ENCODE data around the gene IBA57. TPM values are rescaled to one million over a fixed set of nuclear protein-coding genes. Genes with fewer than 3 reads are reported as not detected.
A peak's percentile ranks its signal among the peaks of the same experiment; 100 is the strongest.

Gene IBA57
- total and polyA plus RNA-seq, 11 donors, result 4.8 to 18.6 (median 11.8) TPM

DNA sequence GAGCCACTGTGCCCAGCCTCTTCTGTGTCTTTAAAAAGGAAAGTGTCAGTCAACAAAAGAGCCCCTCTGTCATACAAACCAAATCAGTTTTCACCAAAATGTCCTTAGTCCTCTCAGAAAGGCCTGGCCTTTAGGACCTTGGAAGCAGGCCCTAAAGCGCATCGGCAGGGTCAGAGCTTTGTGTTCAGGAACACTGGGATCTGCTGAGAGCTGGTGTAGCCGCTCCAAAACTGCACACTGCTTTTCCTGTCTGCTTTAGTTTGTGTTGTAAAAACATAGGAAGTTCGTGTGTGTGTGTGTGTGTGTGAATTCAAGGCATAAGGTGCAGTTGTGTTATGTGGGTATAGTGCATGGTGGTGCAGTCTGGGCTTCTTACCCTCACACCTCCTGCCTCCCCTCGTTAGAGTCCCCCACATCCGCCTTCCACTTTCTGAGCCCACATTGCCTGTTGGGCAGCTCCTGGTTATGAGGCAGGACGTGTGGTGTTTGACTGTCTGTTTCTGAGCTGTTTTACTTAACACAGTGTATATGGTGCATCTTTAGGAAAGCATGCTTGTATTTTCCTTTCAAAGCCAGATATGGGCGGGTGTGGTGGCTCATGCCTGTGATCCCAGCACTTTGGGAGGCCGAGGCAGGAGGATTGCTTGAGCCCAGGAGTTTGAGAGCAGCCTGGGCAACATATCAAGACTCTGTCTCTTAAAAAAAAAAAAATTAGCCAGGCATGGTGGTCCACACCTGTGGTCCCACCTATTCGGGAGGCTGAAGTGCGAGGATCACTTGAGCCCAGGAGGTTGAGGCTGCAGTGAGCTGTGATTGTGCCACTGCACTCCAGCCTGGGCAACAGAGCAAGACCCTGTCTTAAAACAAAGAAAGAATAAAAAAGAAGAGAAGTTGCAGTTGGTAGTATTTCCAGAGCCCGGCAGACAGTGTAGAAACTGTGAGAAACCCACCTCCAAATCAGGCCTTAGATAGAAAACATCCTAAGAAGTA, 12.4 kb downstream of the IBA57 start:
- WGBS, 4 donors, result 89 to 92% (median 91%) methylated on average over 12 of the region's 12 CpGs
- Histone ChIP-seq H3K4me3 (no peak overlapping the region), H3K9me3 (no peaks in the 10 kb centered on the region), H3K4me1 (peaks cover 0 to 30% (median 8%) of the 10 kb centered on the region in 12 donors), H3K36me3 (peaks cover 0 to 19% (median 6%) of the 10 kb centered on the region in 9 donors), H3K27ac (peak overlapping the region in 2 of 12 donors; percentile 41 to 45), H3K27me3 (no peaks in the 10 kb centered on the region)
- intact Hi-C loops (cut with DNase I), result loop anchor here in 1 of 10 donors (10.0 kb wide), 1 partner anchor 53 kb away; no protein-coding TSS in a partner anchor
- no peak for TF ChIP-seq CTCF (IDR thresholded peaks at IDR 0.05)
- DNase-seq (no peak), ATAC-seq (no peak)

DNA sequence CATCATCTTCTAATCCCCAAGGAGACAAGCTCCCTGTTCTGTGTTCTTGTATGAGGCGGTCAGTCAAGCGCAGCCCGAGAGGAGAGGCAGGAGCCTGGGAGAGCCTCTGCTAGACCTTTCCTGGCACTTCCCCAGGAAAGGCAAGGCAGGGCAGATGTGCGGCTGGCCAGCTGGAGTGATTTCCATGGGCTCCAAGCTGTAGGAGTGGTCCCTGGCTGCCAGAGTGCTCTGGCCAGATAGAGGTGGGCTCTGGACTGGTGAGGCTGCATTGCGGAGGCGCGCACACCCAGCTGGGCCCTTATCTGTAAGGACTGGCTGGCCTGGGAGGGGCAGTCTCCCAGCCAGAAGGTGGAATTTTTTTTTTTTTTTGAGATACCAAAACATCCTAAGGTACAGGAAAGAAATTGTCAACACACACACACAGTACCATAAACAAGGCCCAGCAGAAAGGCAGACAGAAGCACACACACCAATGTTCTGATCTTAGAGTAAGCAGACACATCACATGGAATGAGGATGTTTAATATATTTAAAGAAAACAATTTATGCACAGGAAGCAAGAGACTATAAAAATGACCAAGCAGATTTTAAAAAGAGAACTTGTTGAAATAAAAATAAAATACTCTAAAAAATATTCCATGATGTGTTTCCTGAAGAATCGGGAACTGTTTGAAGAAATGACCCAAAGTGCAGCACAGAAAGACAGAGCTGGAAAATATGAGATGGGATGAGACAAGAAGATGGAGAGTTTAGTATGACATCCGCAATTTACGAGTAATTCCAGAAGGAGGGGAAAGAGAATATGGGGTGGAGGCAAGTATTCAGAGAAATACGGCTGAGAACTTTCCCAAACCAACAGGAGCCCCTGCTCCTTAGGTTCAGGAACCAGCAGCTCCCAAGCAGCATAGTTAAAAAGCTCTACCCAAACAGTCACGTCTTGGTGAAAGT, 13.4 kb downstream of the IBA57 start:
- WGBS, 4 donors, result 72 to 82% (median 76%) methylated on average over 12 of the region's 12 CpGs
- TF ChIP-seq CTCF (IDR thresholded peaks at IDR 0.05) (no peak), POLR2A (IDR thresholded peaks at IDR 0.05) (no peak)
- peaks cover 0 to 24% (median 8%) of the 10 kb centered on the region in 12 donors for H3K4me1 ChIP-seq
- no peak overlapping the region for H3K4me3 ChIP-seq
- peaks cover 0 to 19% (median 6%) of the 10 kb centered on the region in 9 donors for H3K36me3 ChIP-seq
- no peaks in the 10 kb centered on the region for H3K9me3 ChIP-seq
- intact Hi-C loops (cut with DNase I), result loop anchor here in 1 of 10 donors (10.0 kb wide), 1 partner anchor 54 kb away; no protein-coding TSS in a partner anchor
- DNase-seq (no peak), ATAC-seq (no peak)
- H3K27me3 ChIP-seq, result no peaks in the 10 kb centered on the region
- H3K27ac ChIP-seq, result peak overlapping the region in 2 of 12 donors; percentile 41 to 45

DNA sequence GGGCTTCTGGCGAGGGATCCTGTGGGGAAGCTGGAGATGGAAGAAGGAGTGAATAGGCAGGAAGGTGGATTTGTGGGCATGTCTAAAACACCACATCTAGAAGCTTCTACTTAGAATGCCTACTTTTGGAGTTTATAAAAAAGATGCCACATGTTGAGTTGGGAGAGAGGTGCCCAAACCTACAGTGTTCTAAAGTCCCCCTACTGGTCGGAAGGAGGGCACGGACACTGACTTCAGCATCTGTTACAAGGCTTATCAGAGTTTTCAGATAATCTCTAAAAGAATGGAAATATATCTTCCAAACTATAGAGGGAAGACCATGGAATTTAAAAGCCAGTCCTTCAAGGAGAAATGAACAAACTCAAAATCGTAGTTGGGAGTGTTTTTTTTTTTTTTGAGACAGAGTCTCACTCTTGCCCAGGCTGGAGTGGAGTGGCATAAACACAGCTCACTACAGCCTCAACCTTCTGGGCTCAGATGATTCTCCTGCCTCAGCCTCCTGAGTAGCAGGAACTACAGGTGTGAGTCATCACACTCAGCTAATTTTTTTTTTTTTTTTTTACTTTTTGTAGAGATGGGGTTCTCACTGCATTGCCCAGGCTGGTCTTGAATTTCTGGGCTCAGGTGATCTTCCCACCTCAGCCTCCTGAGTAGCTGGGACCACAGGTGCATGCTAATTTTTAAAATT, 14.8 kb downstream of the IBA57 start:
- H3K36me3 ChIP-seq, result peaks cover 0 to 11% (median 0%) of the 10 kb centered on the region in 9 donors
- no peaks in the 10 kb centered on the region for H3K27me3 ChIP-seq
- H3K9me3 ChIP-seq, result no peaks in the 10 kb centered on the region
- no peak overlapping the region for H3K4me3 ChIP-seq
- intact Hi-C loops (cut with DNase I), result no loop called here
- TF ChIP-seq CTCF (IDR thresholded peaks at IDR 0.05) (peak in 5 of 12 donors; percentile 6 to 35 (median 24)), POLR2A (IDR thresholded peaks at IDR 0.05) (no peak)
- no peak for ATAC-seq
- 78 to 89% (median 84%) methylated on average over 4 of the region's 4 CpGs for WGBS, 4 donors
- DNase-seq, result no peak
- H3K27ac ChIP-seq, result no peak overlapping the region
- peaks cover 0 to 16% (median 8%) of the 10 kb centered on the region in 12 donors for H3K4me1 ChIP-seq
